Measurements from ENCODE around the gene IL11RA. TPM values are rescaled to one million over a fixed set of nuclear protein-coding genes. Genes with fewer than 3 reads are reported as not detected.

Gene IL11RA
- total RNA-seq, 2 donors from 2014 or later: 12.6 to 34.2 TPM

DNA sequence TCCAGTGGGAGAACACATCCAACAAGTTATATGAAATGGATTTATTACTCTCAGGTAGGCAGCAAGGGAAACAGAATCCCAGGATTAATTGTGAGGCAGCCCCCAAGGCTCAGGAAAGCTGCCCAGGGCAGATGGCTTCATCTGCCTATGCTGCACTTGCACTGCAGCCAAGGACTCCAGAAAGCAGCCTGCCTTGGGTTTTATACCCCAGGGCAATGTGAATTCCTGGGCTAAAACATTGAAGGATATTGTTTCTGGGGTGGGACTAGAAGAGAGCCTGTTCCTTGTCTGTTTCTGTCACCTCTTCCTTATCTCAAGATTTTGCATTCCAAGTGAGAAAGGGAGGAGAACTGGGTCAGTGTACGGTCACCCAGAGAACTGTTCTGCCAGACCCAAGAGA, 19.3 kb downstream of the IL11RA start:
- intact Hi-C loops (cut with DNase I): no loop called here
- no peak for DNase-seq (ENCODE audit: low spot score)

DNA sequence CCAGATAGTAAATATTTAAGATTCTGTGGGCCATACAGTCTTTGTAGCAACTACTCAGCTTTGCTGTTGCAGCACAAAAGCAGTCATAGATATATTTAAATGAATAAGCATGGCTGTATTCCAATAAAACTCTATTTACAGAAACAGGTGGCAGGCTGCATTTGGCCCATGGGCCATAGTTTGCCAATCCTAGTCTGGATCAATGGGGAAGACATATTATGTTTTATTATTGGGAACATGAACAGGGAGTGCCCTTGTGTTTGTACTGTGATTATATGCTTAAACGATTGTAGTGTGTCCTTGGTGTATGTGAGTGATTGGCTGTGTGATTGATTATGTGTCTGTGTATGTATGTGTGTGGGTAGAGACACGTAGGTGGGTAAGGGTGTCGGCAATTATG, 22.5 kb downstream of the IL11RA start:
- intact Hi-C loops (cut with DNase I): no loop called here

DNA sequence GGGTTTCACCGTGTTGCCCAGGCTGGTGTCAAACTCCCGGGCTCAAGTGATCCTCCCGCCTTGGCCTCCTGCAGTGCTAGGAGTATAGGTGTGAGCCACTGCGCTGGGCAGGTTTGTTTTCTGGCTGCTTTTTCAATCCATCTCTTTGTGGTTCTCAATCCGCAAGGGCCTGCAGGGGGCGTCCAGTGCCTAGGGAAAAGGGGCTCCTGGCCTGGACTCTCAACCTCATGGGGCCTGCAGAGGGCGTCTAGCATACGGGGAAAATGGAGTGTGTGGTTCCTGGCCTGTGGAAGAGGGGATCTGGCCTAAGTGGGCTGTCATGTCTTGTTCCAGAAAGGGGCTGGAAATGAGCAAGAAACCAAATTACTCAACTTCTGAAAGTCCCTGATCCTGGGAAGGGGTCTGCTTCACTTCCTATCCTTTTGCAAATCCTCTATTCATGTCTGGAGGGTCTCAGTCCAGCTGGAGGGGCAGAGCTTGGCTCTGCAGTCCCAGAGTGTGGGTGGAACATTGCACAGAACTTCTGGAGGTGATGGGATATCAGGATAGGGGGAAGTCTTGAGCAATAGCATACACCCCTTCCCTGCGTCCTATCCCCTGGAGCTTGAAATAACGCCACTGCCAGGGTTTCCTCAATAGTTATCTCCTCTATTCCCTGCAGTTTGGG, 23.2 kb downstream of the IL11RA start:
- DNase-seq (ENCODE audit: low spot score): peak; percentile 93
- intact Hi-C loops (cut with DNase I): no loop called here

More for the DNA sequence above, 22.5 kb downstream of the IL11RA start:
- DNase-seq (ENCODE audit: low spot score): no peak

DNA sequence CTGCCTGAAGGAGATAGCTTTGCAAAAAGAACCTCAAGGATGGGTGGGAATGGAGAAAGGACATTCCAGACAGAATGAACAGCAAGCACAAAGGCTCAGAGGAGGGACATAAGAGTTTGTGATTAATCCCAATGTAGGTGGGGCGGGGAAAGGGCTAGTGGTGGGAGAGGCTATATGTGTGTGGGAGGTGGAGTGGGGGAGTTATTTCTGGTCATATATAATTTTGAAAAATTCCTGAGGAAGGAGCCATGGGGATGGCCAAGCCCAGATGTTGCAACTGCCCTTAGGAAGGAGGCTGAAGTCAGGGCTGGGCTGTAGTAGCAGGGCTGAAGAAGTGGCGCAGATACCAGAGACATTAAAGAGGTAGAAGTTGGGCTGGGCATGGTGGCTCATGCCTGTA, 23.9 kb downstream of the IL11RA start:
- no peak for DNase-seq (ENCODE audit: low spot score)
- intact Hi-C loops (cut with DNase I): no loop called here

DNA sequence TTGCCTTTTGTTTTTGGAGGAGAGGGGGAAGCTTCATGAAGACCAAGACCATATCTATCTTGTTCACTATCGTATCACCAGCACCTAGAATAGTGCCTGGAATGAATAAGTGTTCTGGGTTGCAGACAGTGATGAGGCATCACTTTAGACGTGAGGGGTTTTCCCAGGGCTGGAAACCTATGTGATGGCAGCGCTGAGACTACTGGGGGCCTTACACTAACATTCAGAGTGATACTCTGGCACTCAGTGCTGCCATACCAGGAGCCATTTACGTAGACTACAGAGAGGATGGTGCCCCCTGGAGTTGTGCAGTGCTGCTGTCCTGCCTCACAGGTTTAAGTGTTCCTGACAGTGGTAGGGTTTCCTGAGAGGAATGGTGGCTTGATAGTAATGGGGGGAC, 32.2 kb downstream of the IL11RA start:
- intact Hi-C loops (cut with DNase I): no loop called here
- DNase-seq (ENCODE audit: low spot score): no peak

DNA sequence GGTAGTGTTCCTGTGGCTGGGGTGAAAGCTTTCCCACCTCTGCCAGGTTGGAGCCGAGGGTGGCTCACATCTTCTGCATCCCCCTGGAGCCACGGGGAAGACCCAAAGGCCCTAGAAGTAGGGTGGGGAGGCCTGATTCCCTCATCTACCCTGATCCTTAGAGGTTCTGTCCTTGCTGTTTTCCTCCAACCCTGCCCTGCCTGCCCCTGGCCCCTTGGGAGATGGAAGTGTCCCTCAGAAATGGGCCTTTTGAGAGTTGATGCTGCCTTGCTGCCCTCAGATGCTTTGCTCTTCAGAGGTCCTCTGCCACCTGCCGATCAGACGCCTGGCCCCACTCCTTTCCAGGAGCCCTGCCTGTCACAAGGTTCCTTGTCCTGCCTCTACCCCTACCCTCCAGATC, 32.8 kb downstream of the IL11RA start:
- intact Hi-C loops (cut with DNase I): no loop called here
- no peak for DNase-seq (ENCODE audit: low spot score)

DNA sequence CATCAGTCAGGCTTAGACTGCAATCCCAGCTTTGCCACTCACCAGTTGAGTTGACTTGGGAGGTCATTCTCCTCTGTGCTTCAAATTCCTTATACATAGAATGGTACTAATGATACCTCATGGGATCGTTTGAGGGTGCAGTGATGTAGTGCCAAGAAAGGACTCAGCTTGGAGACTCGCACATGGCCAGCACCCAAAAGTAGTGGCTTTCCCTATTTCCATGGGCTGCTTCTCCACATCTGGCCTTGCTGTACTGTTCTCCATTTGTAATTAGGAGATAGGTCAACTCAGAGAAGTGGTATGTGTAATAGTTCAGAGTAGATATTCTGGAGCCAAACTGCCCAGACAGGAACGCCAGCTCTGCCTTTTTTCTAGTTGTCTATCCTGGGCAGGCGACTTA, 33.6 kb downstream of the IL11RA start:
- intact Hi-C loops (cut with DNase I): no loop called here
- DNase-seq (ENCODE audit: low spot score): no peak

DNA sequence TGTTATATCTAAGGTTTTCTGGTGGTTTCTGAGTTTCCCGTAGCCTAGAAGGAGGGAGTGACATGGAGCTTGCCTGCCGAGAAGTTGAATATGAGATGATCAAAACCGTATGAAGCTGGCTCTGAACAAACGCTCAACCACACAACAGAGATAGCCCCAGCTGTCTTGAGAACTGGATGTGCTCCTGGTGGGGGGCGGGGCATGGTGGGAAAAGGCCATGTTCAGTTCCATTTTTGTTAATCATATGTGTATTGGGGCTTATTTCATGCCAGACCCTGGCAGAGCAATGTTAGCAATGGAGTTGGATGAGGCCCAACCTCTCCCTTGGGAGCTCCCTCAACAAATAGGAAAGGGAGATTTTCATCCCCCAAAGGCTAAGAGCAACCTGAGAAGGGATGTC, 34.2 kb downstream of the IL11RA start:
- peak; percentile 94 for DNase-seq (ENCODE audit: low spot score)
- intact Hi-C loops (cut with DNase I): no loop called here

DNA sequence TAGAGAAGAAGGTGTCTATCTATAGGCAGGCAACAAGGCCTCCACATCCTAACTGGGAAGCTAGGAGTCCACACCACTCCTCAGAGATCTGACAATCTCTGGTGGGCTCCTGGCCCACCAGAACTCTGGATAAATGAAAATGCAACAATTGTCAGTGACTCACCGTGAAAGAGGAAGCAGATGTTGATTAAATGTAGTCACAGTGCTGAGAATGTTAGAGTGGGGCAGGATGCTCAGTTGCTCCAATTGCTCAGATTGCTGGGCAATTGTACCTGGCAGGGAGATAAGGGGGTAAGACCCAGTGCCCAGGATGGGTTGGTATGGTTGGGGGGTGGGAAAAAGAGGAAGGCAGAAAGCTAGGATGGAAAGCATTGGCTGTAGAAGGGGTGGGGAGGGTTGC, 34.7 kb downstream of the IL11RA start:
- intact Hi-C loops (cut with DNase I): no loop called here

DNA sequence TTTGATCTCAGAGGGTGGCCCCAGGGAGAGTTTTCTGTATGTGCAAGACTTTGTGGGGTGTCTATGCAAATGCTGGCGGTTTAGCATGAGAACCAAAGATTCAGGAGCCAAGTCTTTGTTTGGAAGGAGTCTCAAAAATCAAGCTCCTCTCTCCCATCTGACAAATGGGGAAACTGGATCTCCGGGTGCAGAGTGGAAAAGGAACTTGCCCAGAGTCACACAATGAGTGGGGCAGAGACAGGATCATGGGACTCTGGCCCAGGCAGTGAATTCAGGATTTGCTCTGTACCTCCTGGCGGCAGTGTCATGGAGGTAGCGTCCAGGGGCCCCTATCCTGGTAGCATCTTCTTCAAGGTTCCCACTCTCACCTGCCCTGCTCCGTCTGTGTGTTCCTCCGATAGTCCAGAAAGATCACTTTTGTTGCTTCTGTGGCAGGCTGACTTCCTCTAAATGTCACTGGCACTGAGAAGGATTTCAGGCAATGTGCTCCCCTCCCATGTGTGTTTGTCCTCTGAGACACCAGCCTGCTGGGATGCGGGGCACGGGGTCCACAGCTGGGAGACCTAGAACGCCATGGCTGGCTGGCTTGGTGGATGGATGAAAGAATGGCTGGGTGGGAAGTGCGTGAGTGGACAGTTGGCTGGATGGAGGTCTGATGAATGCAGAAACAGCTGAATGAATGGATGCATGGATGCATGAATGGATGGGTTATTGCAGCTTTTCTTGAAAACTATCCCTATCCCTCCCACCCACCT, 35.5 kb downstream of the IL11RA start:
- intact Hi-C loops (cut with DNase I): no loop called here
- no peak for DNase-seq (ENCODE audit: low spot score)

More for the DNA sequence above, 34.7 kb downstream of the IL11RA start:
- DNase-seq (ENCODE audit: low spot score): no peak

DNA sequence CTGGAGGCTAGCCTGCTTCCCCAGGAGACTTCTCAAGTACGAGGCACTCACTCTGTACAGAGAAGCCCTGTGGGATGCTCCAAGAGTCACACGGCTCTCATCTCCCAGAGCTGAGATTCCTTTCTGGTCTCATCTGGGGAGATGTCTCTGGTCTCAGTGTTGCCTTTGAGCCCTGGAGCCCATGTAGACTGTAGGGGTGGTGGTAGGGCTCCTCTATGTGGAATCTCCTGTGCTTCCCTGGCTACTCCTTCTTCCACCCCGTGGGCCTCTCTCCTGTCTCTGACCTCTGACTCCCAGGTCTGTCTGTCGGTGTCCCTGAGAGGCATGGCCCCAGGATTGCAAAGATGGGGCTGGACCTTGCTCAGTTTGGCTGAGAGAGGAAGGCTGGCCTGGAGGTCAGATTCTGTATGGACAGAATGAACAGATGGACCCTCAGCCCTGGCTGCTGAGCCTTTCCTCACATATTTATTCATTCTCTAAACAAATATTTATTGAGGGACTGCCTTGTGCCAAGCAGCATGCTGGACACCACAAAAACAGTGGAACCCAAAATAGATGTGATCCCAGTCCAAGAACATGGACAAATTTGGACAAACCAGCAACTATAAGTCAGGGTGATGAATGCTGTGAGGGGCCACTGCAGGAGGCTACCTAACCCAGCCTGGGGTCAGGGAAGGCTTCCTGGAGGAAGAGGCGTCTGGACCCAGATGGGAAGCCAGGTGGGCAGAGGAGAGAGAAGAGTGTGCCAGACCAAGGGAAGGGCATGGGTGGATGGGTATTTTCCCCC, 36.5 kb downstream of the IL11RA start:
- DNase-seq (ENCODE audit: low spot score): no peak
- intact Hi-C loops (cut with DNase I): no loop called here

DNA sequence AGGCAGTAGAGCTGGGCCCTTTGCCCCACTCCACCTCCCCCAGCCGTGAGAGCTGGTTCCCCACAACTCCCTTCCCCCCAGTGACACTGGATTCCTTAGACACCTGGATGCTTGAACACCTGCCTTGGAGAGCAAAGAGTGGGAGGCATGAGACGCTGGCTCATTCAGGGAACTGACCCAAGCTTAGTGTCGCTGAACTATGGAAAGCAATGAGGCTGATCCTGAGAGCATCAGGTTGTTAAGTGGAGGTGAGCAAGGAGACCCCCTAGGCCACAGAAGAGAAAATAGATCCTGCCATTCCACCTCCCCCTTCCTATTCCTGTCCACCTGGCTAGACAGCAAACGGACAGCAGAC, 37.1 kb downstream of the IL11RA start:
- intact Hi-C loops (cut with DNase I): no loop called here

DNA sequence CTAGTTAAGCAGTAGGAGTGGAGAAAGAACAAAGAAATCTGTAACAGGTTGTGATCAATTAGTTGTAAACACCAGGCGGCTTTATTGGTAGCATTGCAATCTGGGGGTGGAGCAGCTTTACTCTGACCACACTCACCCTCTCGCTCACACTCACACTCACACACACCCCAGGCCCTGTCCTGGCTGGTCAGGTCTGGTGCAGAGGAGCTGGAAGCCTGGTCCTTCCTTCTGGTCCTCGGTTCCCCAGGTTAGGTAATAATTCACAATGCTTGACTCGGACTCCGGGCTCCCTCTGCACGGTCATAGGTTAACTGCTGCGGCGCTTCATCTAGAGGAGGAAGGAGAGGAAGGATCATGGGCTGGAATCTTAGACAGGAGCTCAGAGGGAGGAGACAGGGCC, 37.5 kb downstream of the IL11RA start:
- intact Hi-C loops (cut with DNase I): no loop called here

More for the DNA sequence above, 37.1 kb downstream of the IL11RA start:
- no peak for DNase-seq (ENCODE audit: low spot score)

DNA sequence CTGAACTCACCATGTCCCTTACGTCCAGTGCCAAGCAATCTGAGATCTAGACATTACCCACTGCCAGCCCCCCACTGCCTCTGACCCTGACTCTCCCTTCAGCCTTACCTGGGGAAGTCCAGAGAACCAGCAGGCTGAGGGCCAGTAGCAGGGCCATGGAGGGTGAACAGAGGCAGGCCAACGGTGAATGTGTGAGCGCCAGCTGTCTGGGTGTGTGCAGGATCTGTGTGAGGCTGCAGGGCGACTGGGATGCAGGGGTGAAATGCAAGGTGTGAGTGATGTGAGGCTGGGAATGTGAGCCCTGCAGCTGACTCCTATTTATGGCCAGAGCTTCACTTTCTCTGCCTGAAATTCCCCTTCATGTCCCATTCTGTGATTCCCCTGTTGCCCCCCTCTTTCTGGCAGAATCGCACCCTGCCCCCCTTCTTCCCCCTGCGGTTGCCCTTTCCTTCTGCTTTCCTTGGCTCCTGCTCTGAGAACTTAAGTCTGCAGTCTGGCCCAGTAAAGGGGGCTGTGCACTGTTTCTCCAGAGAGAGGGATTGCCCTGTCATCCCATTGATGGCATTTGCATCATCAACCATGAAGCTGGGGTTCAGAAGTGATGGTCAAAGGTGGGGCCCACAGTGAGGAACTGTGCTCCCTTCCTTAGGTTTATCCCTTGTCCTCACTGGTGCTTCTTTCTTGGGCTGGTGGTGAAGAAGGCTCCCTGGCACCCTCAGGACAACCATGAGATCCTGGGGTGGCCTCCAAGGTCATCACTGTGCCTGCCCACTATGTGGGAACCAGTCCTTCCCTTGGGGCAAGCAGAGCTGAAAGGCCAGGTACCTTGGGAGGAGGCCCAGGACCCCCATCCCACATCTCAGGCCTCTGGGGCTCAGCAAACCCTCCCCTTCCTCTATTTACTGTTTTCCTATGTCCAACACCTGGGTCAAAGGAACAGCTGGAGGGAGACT, 39.3 kb downstream of the IL11RA start, which contains the start of gene CCL19:
CCL19 (minus strand) TSS at position 294 of the 953 bp plus-strand sequence; CDS start at position 157, 137 bp downstream.
- no peak for DNase-seq (ENCODE audit: low spot score)
- intact Hi-C loops (cut with DNase I): no loop called here

More for the DNA sequence above, 37.5 kb downstream of the IL11RA start:
- DNase-seq (ENCODE audit: low spot score): no peak

DNA sequence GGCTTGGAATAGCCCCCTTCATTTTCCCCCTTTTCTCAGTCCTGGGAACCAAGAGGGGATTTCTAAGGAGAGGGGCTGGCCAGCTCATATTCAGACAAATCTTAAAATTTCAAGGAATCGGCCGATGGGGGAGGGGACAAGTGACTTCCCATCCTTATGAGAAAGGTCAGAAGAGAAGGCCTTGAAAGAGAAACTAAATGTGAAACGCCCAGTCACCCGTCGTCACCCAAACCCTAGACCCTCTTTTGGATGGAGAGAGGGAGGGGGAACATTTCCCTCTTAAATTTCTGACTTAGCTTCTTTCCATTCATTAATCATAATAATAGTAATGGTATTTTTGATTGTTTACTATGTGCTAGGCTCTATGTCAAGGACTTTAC, 39.9 kb downstream of the IL11RA start:
- DNase-seq (ENCODE audit: low spot score): no peak
- intact Hi-C loops (cut with DNase I): no loop called here

DNA sequence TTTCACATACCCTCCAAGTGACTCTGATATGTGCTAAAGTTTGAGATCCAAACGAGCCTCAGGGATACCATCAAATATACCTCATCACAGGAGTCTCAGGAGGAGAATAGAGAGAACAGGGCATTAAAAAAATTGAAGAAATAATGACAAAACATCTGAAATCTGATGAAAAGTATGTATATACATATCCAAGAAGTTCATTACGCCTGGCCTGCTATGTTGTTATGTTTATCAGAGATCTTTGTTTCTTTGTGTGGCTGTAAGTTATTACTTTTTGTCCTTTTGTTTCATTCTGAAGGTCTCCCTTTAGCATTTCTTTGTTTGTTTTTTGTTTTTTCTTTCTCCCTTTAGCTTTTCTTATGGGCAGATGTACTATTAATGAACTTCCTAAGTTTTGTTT, 41.6 kb downstream of the IL11RA start:
- intact Hi-C loops (cut with DNase I): no loop called here
- no peak for DNase-seq (ENCODE audit: low spot score)

DNA sequence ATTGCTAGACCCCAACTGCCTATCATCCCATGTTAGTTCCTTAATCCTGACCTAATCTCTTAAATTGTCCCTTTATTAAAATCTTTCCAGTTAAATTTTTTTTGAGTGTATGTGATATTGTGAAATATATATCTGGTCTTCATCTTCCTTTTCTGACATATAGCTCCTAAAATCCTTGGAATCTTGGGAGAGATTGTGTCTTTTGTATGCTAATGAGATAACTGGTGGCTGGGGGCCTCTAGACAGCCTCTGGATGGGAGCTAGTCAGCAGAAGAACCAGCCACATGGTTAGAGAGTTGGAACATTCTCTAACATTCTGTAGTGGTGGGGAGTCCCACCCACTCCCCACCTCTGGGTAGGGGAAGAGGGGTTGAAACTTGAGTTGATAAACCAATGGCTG, 42.8 kb downstream of the IL11RA start:
- DNase-seq (ENCODE audit: low spot score): no peak
- intact Hi-C loops (cut with DNase I): no loop called here

DNA sequence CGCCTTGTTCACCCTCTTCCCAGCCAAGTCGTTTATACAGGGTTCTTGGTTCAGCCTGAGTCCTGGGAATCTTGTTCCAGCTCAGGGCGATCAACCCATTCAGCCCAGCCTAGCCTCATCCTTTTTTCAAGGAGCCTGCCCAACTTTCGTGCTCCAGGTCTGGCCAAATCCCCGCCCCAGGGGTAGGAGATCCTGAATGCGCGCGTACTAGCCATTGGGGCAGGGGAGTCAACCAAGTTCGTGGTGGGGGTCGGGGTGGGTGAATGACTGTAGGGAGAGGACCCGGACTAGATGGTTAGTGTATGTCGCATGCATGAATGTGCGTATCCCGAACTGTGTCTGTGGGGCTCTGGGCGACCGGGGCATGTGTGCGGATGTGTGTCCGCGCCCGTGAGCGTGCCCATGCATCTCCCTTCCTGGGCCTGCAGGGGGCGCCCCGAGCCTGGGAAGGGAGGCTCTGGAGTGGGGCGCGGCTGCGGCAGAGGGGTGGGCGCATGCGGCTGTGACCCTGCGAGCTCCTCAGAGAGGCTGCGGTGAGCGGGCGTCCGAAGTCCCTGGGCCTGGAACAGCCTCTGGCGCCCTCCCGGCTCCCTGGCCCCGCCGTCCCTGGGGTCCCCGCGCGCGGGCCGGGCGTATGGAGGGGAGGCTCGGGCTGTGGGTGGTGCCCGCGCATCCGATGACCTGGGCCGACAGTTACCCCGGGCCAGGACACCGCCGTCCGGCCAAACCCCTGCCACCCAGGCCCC, 49.2 kb downstream of the IL11RA start:
- intact Hi-C loops (cut with DNase I): no loop called here
- peak; percentile 94 for DNase-seq (ENCODE audit: low spot score)
